HG03135 (cell line): ENCODE data around the gene LRP5.

Source experiments
- ATAC-seq: cut with Tn5 transposase; IDR thresholded peaks from one replicate; pipeline ENCODE4 v1.9.1; 2021; ENCODE audit warnings: mild to moderate bottlenecking, moderate library complexity; ENCODE audit not compliant: unreplicated experiment

Gene LRP5

DNA sequence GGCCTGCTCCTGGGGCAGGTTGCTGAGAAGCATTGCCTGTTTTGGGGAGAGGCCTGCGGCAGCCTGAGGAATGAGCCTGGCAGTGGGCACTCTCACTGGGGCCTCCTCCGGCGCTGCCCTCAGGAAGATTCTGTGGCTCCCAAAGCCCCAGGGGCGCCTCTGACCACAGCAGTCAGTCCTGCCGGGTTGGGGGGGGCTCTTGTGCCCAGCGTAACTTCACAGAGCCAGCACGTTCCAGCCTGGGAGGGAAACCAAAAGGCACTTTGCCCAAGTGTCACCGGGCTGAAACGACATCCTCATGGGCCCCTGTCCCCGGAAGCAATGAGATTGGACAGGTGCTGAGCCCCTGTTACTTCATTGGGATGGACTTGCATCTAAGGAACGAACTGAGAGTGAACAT lies 4.3 kb upstream of the LRP5 start:
- ATAC-seq: no peak

DNA sequence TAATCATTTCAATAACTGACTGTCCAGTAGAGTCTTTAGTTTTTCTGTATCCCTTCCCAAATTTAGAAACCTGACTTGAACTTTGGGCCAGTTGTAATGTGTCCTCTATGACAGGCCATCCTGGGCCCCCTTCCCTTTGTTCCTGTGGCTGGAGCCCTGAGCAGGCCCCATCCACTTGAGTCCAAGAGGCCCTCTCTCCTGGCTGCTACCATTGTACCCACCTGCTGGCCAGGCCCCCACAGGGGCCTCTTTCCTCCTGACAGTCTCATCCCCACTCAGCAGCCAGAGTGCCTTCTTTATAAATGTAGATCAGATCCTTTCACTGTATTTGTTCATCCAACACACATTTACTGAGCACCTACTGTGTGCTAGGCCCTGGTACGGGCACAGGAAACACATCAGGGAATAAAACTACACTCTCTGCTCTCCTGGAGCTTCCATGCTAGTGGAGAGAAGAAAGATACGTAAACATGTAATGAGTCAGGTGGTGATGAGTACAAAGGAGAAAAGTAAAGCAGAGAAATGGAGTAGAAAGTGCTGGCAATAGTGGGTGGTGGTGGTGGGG lies 2.7 kb upstream of the LRP5 start:
- no peak for ATAC-seq

DNA sequence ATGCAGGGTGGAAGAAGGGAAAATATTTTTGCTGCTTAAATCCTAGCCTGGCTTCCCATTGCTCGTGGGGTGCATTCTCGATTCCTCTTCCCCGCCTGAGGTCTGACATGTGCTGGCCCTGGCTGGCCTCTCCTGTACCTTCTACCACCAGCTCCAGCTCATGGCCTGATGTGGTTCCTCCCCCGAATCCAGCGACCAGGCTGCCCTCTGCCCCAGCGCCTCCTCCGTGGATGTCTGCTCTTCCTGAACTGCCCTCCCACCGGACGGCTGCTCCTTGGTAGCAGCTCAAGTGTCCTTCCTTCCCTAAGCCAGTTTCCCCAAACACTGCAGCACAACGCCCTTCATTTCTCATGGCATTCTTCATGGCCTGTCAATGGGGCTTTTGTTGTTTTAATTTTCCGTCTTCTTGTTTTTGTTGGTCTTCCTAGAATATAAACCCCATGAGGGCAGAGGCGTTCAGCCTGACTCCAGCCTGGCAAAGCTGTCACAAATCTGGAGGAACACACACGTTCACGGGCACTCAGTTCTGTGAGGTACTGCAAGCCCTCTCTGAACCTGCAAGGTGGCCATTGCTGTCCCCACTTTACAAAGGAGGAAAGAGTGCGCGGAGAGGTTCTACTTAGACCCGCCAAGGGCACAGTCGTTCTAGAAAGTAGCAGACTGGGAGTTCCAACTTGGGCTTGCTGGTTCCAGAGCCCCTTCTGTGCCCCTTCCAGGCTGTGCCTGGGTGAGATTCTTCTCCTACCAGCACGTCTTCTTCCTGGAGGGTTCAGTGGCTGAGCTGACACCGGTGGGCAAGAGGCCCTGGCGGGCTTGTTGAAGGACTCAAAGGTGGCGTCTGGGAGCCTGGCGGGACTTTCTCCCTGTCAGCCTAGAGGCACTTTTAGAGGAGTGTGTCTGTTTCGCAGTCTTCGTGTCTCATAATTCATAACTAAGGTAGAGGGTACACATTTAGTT lies 953 bp upstream of the LRP5 start:
- no peak for ATAC-seq

DNA sequence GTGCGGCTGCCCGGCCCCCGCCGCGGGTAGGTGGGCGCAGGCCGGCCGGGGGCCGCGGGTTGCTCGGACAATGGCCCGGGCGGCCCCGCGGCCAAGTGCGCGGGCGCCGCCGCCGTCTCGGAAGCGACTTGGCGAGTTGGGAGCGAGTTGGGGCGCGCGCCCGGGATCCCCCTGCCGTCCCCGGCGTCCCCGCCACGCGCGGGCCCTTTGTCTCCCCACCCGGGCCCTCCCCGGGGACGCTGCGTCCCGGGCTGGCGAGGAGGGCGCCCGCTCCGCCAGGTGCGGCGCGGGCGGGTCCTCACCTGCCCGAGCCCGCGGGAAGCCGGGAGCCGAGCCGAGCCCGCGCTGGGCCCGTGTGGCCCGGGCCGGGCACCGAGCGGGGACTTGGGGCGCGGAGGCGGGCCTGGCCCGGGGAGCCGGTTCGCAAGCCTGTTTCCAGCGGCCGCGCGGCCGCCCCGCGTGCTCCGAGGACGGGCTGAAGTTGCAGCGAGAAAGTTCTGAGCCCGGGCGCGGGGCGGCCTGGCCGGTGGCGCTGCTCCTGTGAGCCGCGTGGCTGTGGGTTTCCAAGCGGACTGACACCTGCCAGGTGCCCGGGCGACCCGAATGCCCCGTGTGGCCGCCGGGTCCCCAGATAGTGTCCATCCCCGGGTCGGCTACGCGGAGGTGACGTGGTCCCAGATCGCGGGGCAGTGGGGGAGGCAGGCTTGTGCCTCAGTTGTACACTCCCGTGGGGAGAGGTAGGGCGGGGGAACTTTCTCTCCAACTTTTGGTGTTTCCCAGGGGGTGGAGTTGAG lies 586 bp downstream of the LRP5 start:
- no peak for ATAC-seq

DNA sequence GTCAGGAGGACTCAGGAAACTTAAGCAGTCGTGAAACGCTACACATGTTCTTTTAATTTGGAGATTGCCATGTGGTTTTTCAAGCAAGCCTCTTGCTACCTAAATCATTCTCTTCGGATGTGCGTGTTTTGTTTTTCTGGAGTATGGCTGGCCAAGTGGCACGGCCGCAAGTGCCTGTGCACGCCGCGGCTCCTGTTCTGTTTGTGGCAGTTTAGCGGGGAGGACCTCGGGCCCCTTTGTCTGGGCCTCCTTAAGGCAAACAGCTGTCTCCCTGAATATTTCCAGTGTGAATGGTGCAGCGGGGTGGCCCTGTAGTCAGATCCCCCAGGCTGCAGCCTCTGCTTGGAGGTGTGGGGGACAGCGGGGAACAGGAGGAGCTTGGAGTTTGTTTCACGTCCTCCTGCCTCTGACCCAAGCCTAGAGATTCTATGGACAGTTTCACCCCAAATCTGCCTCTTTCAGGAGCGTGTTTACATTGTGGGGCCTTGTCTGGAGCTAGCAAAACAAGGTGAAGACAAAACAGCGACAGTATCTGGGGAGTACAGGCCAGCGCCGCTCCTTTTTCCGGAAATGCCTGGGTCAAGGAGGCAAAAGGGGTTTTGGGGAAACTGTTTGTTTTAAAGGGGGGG lies 1.3 kb downstream of the LRP5 start:
- no peak for ATAC-seq

DNA sequence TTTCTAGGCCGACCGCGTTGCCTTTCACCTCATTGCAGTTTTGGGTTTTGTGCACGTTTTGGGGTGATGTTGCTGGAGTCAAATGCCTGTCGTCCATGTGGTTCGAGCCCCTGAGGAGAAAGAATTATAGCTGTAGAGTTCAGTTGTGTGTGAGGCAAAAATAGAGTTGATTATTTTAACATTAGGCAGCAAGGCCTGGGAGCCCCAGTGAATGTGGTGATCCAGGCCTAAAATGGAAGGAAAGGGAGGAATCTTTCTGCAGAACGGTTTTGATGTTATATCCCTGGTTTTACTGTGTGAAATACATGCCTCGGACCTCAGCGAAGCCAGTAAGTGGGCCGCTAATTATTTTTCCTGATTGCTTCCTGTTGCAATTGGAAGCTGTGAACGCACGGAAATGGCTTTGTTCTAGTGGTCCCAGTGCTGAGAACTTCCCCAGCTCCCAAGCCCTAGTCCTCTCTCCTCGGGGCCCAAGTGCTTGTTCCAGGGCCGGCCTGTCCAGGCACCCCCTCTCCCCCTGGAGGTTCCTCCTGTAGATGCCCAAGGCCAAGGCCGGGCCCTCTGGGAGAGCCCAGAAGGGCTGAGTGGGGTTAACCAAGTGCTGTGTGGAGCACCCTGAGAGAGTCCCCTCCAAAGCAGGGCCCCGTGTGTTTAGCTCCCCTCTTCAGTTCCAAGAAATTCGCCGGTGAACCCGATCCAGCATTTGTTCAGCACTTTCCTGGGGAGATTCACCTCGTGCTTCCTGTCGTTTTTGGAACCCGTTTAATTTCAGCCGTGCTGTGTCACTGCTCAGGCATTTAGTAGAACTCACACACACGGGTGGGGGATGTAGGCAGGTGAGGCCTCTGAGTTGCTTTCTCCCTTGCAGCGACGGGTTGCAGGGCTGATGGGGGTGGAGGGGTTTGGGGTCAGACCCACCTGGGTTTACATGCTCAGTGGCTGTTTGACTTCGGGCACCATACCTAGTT lies 2.1 kb downstream of the LRP5 start:
- ATAC-seq: no peak

DNA sequence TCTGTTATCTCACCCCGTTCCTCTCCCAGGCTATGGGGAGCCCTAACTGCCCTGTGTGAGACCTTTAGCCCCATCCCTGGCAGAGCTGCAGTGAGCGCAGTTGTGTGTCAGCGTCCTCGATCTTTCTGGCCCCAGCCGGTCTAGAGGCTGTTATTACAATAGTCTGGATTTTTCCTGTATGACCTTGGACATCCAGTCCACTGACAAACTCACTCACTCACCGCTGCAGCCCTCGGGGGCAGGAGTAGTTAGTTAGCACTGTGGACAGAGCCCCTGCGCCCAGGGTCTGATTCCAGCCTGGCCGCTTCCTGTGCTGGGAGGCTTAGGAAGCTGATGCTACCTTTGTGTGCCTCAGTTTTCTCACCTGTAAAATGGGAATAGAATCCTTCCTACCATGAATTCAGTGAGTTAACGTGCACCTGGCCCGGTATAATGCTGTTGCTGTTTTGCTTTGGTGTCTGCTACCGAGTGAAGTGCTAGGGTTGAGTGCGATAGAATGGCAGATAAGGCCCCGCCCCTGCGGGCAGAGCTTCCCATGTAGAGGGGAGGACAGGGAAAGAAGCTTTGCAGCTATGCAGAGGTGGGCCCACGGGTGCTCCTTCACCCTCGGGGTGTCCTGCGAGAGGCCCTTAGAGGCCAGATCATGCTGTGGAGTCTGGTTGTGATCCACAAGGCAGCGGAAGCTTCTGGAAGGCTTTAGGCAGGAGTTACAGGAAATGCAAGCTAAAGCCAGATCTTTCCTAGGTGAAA lies 3.0 kb downstream of the LRP5 start:
- ATAC-seq: no peak

DNA sequence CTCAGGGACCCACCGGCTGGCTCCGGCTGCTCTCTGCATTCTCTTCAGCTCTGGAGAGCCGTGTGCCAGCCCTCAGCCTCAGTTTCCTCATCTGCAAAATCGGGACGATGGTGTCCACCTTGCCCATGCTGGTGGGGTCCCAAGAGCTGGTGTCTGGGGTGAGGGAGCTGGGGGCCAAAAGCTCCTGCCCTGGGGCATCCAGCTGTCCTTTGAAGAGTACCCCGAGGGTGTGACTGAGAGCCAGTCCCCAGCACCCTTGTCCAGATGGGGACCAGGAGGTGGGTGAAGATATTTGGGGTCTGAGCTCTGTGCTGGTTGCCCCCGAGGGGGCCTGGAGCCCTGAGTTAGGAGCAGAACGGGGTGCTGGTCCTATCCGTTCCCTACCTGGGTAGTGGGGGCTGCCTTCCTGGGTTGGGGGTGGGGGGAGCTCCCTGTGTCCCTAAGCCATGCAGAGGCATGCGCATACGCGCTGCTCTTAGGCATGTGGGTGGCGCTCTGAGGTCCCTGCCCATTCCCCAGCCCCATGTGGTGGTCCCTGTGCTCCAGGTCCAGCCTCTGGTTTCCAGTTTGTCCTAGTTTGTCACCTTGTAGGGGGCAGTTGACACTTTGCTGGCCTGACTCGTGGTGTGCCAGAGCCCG lies 4.9 kb downstream of the LRP5 start:
- no peak for ATAC-seq

DNA sequence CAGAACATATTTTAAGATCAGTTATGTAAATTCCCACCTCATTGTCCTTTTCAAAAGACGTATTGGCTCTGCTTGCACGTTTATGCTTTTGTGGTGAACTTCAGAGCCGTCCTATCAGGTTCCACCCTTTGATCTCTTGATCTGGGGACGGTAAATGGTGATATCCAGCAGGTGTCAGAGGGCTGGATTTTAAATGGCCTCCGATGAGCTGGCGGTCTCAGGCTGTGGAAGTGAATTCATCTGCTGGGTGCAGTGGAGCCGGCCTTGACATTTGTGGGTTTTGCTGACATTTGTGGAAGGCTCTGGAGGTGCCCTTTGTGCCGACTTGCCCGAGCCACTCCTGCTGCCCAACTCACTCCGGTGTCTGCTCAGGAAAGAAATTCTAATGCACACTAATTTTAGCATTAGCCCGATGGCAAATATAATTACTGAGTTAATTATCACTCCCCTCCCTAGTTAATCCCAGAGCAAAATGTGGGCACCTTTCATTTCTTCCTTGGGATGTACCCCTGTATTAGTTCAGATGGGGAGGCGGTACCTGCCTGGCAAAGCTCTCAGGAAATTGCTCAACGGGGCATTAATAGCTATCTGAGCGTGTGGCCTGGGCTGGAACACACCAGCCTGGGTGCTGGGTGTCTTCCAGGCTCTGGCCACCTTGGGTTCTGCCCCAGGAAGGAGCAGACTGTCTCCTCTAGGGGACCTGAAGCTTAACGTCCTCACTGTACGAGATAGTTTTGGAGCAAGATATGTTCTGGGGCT lies 9.1 kb downstream of the LRP5 start:
- ATAC-seq: no peak

DNA sequence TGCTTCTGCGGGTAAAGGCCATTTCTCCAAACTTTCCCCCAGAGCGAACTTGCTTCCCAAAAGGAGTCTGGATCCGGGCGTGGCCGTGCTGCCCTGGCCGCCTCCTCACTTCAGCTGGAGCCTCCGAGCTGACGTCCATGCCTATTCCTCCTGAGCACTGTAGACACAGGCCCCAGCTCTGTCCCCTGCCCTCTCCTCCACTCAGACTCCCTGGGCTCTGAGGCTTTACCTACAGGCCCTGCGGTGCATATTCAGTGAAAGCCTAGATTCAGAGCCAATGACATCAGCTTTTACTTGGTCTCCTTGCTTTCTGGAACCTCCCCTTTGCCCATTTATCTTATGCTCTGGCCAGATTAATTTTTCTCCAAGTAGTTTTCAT lies 9.7 kb downstream of the LRP5 start:
- ATAC-seq: no peak

DNA sequence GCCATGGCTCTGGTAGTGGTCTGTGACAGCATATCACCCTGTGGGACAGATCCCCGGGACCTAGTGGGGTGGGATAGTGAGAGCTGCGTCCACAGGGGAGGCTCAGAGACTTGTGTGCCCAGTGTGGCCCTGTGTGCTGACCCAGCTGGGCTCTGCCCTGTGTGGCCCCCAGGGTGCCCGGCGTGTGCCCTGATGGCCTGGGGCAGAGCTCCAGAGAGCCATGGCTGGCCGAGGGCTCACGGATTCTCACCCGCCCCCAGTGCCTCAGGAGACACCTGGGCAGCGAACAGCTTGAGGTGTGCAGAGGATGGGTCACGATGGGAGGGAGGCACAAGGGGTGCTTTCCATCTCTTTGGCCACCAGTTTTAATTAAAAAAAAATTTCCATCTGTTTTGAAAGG lies 11.8 kb downstream of the LRP5 start:
- no peak for ATAC-seq

DNA sequence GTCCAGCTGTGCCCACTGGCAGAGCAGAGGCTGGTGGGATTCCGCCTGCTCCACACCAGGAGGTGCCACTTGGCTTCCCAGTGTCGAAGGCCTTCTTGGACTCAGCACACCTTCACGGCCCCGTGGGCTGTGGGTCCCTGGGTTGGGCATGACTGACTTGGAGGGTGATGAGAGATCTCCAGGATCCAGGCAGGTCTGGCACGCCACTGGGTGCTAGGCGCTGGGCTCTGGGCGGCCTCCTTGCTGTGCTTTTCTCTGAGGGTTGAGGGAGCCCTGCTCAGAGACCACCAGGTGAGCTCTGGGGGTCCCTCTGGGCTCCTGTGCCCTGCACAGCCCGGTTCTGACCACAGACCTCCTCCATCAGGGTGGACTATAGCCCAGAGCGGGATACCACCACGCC lies 12.3 kb downstream of the LRP5 start:
- ATAC-seq: no peak

DNA sequence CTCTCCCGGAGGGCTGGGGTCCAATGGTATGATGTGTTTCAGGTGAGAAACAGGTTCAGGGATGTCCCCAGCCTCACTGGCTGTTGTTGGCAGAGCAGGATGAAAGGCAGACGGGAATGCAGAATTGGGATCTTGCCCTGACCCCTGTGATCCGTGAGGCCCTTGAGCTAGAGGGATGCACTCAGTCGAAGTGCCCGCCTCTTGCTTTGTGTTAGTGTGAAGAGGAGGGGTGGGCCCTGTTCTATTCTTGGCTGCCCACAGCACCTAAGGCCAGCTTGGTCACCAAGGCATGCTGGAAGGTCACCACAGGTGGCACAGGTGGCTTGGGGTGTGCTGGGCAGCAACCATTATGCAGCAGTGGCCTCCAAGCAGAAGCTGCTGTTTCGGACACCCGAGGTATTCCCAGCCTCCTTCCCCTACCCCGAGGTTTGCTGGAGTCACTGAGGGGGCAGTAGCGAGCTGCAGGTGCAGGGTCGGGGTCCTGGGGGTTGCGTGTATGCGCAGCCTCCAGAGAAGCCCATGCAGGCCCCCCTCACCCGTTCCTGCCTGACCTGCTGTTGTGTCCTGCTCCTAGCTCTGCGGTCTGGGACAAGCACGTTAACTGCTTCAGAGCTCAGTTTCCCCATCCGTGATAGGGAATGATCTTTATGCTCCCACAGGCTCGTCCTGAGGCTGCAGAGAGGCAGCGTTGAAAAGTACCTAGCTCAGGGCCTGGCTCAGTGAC lies 13.0 kb downstream of the LRP5 start:
- ATAC-seq: no peak

DNA sequence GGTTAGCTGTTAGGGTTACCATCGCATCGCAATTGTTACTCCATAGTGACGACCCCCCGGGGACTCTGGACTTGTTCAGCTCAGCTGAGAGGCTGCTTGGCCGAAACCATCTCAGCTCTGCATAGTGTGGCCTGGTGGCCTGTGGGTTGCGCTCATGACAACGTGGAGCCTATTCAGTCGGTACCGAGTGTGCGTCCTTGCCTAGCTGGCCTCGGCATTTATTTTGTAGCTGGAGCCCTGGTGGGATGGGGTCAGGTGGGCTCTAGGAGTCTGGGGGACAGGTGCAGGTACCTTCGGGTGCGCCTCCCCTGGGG lies 13.5 kb downstream of the LRP5 start:
- ATAC-seq: no peak

DNA sequence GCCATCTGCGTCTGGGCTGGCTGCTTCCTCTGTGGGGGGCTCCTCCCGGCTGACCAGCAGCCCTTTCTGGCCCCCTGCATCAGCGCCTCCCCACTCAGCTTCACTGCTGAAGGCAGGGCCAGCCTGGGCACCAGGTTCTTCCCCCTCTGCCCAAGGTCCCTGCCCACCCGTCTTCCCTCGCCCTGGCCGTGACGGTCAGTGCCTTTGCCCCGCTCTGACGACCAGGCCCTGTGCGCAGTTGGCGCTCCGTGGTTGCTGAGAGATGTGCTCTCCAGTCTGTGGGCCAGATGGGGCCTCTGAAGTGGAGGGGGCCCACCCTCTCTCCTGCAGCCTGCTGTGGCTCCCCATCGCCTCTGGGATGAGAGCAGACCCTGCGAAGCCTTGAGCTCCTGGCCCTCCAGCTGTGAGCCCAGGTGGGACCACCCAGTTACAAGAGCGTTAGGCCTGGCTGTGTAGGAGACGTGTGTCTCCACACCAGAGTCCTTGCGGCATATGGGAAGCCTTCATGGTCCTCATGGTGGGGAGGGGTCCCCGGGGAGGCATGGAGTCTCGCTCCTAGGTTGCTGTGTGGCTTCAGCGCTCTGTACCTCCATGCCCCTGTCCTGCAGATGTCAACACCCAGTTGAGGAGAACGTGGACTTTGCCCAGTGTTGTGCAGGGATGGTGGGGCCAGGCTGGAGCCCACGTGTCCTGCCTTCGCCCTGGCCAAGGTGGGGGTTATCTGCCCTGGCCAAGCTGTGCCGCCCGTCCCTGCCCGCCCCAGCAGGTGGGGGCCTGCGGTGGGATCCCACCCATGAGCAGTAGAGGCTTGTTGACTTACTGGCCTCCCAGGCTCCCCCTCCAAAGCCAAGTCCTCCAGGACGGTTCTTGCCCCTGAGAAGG lies 14.2 kb downstream of the LRP5 start:
- no peak for ATAC-seq

DNA sequence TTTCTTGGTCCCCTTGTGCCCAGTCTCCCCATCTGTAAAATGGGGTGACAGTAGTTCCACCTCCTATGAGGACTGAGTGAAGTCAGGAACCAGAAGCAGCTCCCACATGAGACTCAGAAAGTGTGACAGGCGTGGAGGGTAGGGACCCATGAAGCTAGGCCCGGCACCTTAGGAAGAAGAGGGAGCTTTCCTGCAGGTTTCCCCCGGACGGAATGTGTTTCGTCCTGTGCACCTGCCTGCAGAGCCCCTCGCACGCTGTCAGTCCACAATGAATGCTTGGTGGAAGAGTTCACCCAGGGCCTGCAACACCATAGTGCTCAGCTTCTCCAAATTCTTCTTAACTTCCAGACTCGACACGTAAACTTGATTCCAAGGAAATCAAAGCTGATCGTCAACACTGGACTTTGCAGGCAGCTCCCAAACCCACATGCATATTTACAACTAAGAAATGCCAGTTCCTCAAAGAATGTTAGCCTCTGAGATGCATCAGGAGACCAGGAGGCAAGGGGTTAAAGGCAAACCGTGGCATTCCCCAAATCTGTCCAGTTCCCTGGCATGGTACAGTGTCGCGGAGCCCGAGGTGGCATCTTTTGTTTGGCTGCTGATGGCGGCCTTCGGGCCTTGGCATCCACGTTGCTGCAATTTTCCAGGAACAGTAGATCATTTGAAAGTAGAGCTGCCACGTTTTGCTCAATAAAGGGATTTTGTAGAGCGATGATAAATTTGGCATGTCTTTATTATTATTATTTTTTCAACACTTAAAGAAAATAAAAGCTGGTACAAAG lies 15.4 kb downstream of the LRP5 start:
- ATAC-seq: no peak
